Nephron progenitor cell (in vitro differentiated cells): ENCODE results near the gene MEST.

Experiments
- DNase-seq: peaks from one replicate; pipeline ENCODE4 v3.0.0; 2021
- H3K27ac Mint-ChIP-seq: 2 replicates; pipeline ENCODE4 v1.8.0; 2021; ENCODE audit warnings: mild to moderate bottlenecking, moderate library complexity, mixed read lengths
- H3K27me3 Mint-ChIP-seq: 2 replicates; pipeline ENCODE4 v1.8.0; 2021; ENCODE audit warnings: mild to moderate bottlenecking, low read depth, mixed read lengths; ENCODE audit not compliant: poor library complexity
- H3K36me3 Mint-ChIP-seq: 2 replicates; pipeline ENCODE4 v1.8.0; 2021; ENCODE audit warnings: low read depth, mixed read lengths
- H3K4me1 Mint-ChIP-seq: 2 replicates; pipeline ENCODE4 v1.8.0; 2021; ENCODE audit warnings: mixed read lengths
- H3K4me3 Mint-ChIP-seq: 2 replicates; pipeline ENCODE4 v1.8.0; 2021; ENCODE audit warnings: mild to moderate bottlenecking, moderate library complexity, mixed read lengths
- H3K9me3 Mint-ChIP-seq: 2 replicates; pipeline ENCODE4 v1.8.0; 2021; ENCODE audit warnings: mild to moderate bottlenecking, moderate library complexity, mixed read lengths
- CTCF ChIP-seq: fragments of 200-600 bp; sonication (generic); IDR thresholded peaks from 2 replicates; pipeline ENCODE4 v1.5.0; 2021; ENCODE audit warnings: antibody characterized with exemption

Gene MEST

GRCh38 chr7:130492523-130493274 lies 814 bp downstream of the MEST start:
- Mint-ChIP-seq H3K9me3 (peaks cover 35% of the 10 kb centered on the region), H3K27me3 (peaks cover 4% of the 10 kb centered on the region), H3K4me3 (peak overlapping the region; percentile 100), H3K36me3 (peaks cover 68% of the 10 kb centered on the region), H3K27ac (peak overlapping the region; percentile 98), H3K4me1 (peaks cover 71% of the 10 kb centered on the region)
- no peak for TF ChIP-seq CTCF
- no peak for DNase-seq

GRCh38 chr7:130493275-130493873 lies 1.5 kb downstream of the MEST start:
- peak overlapping the region; percentile 98 for H3K27ac Mint-ChIP-seq
- TF ChIP-seq CTCF, result no peak
- H3K4me1 Mint-ChIP-seq, result peaks cover 71% of the 10 kb centered on the region
- peaks cover 35% of the 10 kb centered on the region for H3K9me3 Mint-ChIP-seq
- H3K36me3 Mint-ChIP-seq, result peaks cover 75% of the 10 kb centered on the region
- H3K4me3 Mint-ChIP-seq, result peak overlapping the region; percentile 100
- H3K27me3 Mint-ChIP-seq, result peaks cover 4% of the 10 kb centered on the region
- peak; percentile 14 for DNase-seq

- TF ChIP-seq CTCF, result no peak
- peaks cover 62% of the 10 kb centered on the region for H3K4me1 Mint-ChIP-seq
- H3K27me3 Mint-ChIP-seq, result peaks cover 4% of the 10 kb centered on the region
- peaks cover 35% of the 10 kb centered on the region for H3K9me3 Mint-ChIP-seq
- DNase-seq, result no peak
- H3K36me3 Mint-ChIP-seq, result peaks cover 81% of the 10 kb centered on the region
- peak overlapping the region; percentile 100 for H3K4me3 Mint-ChIP-seq
- peak overlapping the region; percentile 88 for H3K27ac Mint-ChIP-seq
Observed at GRCh38 chr7:130494431-130494858, 2.6 kb downstream of the MEST start.

GRCh38 chr7:130500463-130500862 lies 8.6 kb downstream of the MEST start:
- DNase-seq, result no peak
- Mint-ChIP-seq H3K27me3 (no peaks in the 10 kb centered on the region), H3K36me3 (peaks cover 92% of the 10 kb centered on the region), H3K4me3 (no peak overlapping the region), H3K27ac (peak overlapping the region; percentile 87), H3K9me3 (no peaks in the 10 kb centered on the region), H3K4me1 (peaks cover 66% of the 10 kb centered on the region)
- no peak for TF ChIP-seq CTCF

GRCh38 chr7:130500910-130501309 lies 9.0 kb downstream of the MEST start:
- H3K27ac Mint-ChIP-seq, result peak overlapping the region; percentile 87
- TF ChIP-seq CTCF, result no peak
- H3K4me3 Mint-ChIP-seq, result no peak overlapping the region
- no peaks in the 10 kb centered on the region for H3K27me3 Mint-ChIP-seq
- peaks cover 61% of the 10 kb centered on the region for H3K4me1 Mint-ChIP-seq
- DNase-seq, result no peak
- H3K9me3 Mint-ChIP-seq, result no peaks in the 10 kb centered on the region
- peaks cover 88% of the 10 kb centered on the region for H3K36me3 Mint-ChIP-seq
